Measurements from ENCODE around the gene DOCK8.

DNA sequence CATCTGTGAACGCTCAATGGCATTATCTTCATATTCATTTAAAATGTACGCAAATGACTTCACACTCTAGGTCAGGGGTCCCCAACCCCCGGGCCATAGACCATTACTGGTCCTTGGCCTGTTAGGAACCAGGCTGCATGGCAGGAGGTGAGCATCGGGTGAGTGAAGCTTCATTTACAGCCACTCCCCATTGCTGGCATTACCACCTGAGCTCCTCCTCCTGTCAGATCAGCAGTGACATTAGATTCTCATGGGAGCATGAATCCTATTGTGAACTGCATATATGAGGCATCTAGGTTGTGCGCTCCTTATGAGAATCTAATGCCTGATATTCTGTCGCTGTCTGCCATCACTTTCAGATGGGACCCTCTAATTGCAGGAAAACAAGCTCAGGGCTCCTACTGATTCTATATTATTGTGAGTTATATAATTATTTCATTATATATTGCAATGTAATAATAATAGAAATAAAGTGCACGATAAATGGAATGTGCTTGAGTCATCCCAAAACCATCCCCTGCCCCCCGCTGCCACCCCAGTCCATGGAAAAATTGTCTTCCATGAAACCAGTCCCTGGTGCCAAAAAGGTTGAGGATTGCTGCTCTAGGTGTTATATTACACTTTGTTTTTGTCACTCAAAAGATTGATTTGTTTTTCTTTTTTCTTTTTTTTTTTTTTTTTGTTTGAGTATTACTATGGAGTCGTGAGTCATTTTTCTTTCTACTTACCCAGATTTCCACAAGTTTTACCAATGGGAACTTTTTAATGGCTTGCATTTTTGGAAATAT, 127.2 kb downstream of the DOCK8 start:
- TF ChIP-seq, protein P1, sequence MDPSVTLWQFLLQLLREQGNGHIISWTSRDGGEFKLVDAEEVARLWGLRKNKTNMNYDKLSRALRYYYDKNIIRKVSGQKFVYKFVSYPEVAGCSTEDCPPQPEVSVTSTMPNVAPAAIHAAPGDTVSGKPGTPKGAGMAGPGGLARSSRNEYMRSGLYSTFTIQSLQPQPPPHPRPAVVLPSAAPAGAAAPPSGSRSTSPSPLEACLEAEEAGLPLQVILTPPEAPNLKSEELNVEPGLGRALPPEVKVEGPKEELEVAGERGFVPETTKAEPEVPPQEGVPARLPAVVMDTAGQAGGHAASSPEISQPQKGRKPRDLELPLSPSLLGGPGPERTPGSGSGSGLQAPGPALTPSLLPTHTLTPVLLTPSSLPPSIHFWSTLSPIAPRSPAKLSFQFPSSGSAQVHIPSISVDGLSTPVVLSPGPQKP (IDR thresholded peaks at IDR 0.05; ENCODE audit: borderline replicate concordance, low read depth, low read length): no peak
- TF ChIP-seq BHLHE40 (IDR thresholded peaks at IDR 0.05; ENCODE audit: low read depth, low read length) (no peak), MAFK (IDR thresholded peaks at IDR 0.05; ENCODE audit: low read depth, low read length) (no peak), CHD1 (IDR thresholded peaks at IDR 0.05; ENCODE audit: low read depth, low read length) (no peak), POLR2A (IDR thresholded peaks at IDR 0.05; ENCODE audit: low read depth, low read length) (no peak)
- TF ChIP-seq, protein P2, sequence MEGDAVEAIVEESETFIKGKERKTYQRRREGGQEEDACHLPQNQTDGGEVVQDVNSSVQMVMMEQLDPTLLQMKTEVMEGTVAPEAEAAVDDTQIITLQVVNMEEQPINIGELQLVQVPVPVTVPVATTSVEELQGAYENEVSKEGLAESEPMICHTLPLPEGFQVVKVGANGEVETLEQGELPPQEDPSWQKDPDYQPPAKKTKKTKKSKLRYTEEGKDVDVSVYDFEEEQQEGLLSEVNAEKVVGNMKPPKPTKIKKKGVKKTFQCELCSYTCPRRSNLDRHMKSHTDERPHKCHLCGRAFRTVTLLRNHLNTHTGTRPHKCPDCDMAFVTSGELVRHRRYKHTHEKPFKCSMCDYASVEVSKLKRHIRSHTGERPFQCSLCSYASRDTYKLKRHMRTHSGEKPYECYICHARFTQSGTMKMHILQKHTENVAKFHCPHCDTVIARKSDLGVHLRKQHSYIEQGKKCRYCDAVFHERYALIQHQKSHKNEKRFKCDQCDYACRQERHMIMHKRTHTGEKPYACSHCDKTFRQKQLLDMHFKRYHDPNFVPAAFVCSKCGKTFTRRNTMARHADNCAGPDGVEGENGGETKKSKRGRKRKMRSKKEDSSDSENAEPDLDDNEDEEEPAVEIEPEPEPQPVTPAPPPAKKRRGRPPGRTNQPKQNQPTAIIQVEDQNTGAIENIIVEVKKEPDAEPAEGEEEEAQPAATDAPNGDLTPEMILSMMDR (conservative IDR thresholded peaks at IDR 0.05; ENCODE audit: low read depth, low read length): no peak
